IPS-15b (cell line): ENCODE results near the gene SLC25A23.

Experiments used
- H3K27me3 ChIP-seq: one replicate; pipeline ENCODE4 v1.6.1; 2013; ENCODE audit warnings: low read length; ENCODE audit not compliant: control insufficient read depth, insufficient read depth
- H3K36me3 ChIP-seq: one replicate; pipeline ENCODE4 v1.6.1; 2013; ENCODE audit warnings: low read length; ENCODE audit not compliant: control insufficient read depth, insufficient read depth
- H3K4me1 ChIP-seq: one replicate; pipeline ENCODE4 v1.6.1; 2013; ENCODE audit warnings: mild to moderate bottlenecking, low read length; ENCODE audit not compliant: control insufficient read depth, insufficient read depth
- H3K4me3 ChIP-seq: one replicate; pipeline ENCODE4 v1.5.1; 2013; ENCODE audit warnings: low read depth, low read length
- H3K9ac ChIP-seq: one replicate; pipeline ENCODE4 v1.6.1; 2013; ENCODE audit warnings: low read depth, mild to moderate bottlenecking, low read length
- H3K9me3 ChIP-seq: one replicate; pipeline ENCODE4 v1.6.1; 2013; ENCODE audit warnings: mild to moderate bottlenecking, low read length; ENCODE audit not compliant: control insufficient read depth, insufficient read depth

SLC25A23 gene

GRCh38 chr19:6476896-6477431 is 17.4 kb upstream of the SLC25A23 start:
- Histone ChIP-seq H3K4me3 (peak overlapping the region; percentile 77), H3K9me3 (no peaks in the 10 kb centered on the region), H3K27me3 (peaks cover 11% of the 10 kb centered on the region), H3K36me3 (no peaks in the 10 kb centered on the region), H3K4me1 (peaks cover 3% of the 10 kb centered on the region), H3K9ac (no peak overlapping the region)

- no peak overlapping the region for H3K9ac ChIP-seq
- peaks cover 3% of the 10 kb centered on the region for H3K4me1 ChIP-seq
- H3K27me3 ChIP-seq = peaks cover 11% of the 10 kb centered on the region
- no peaks in the 10 kb centered on the region for H3K36me3 ChIP-seq
- H3K4me3 ChIP-seq = peak overlapping the region; percentile 81
- H3K9me3 ChIP-seq = no peaks in the 10 kb centered on the region
Measured at GRCh38 chr19:6476155-6476895, 16.7 kb upstream of the SLC25A23 start.

- H3K4me1 ChIP-seq = peaks cover 3% of the 10 kb centered on the region
- H3K36me3 ChIP-seq = no peaks in the 10 kb centered on the region
- H3K9ac ChIP-seq = peak overlapping the region; percentile 26
- H3K4me3 ChIP-seq = peak overlapping the region; percentile 81
- H3K27me3 ChIP-seq = peaks cover 11% of the 10 kb centered on the region
- H3K9me3 ChIP-seq = no peaks in the 10 kb centered on the region
Measured at GRCh38 chr19:6475321-6476108, 15.9 kb upstream of the SLC25A23 start.

- H3K27me3 ChIP-seq = peaks cover 11% of the 10 kb centered on the region
- no peak overlapping the region for H3K4me3 ChIP-seq
- no peaks in the 10 kb centered on the region for H3K9me3 ChIP-seq
- no peak overlapping the region for H3K9ac ChIP-seq
- no peaks in the 10 kb centered on the region for H3K4me1 ChIP-seq
- no peaks in the 10 kb centered on the region for H3K36me3 ChIP-seq
Measured at GRCh38 chr19:6473647-6474046, 14.1 kb upstream of the SLC25A23 start.

- H3K4me3 ChIP-seq = no peak overlapping the region
- H3K9me3 ChIP-seq = no peaks in the 10 kb centered on the region
- H3K9ac ChIP-seq = no peak overlapping the region
- no peaks in the 10 kb centered on the region for H3K4me1 ChIP-seq
- peaks cover 11% of the 10 kb centered on the region for H3K27me3 ChIP-seq
- no peaks in the 10 kb centered on the region for H3K36me3 ChIP-seq
Measured at GRCh38 chr19:6472713-6473112, 13.1 kb upstream of the SLC25A23 start.

- no peak overlapping the region for H3K9ac ChIP-seq
- peaks cover 11% of the 10 kb centered on the region for H3K27me3 ChIP-seq
- no peaks in the 10 kb centered on the region for H3K4me1 ChIP-seq
- peaks cover 6% of the 10 kb centered on the region for H3K36me3 ChIP-seq
- no peak overlapping the region for H3K4me3 ChIP-seq
- no peaks in the 10 kb centered on the region for H3K9me3 ChIP-seq
Measured at GRCh38 chr19:6471076-6471475, 11.5 kb upstream of the SLC25A23 start.

GRCh38 chr19:6470173-6470572 is 10.6 kb upstream of the SLC25A23 start:
- H3K36me3 ChIP-seq = peaks cover 6% of the 10 kb centered on the region
- H3K4me3 ChIP-seq = no peak overlapping the region
- no peak overlapping the region for H3K9ac ChIP-seq
- H3K27me3 ChIP-seq = peaks cover 8% of the 10 kb centered on the region
- H3K9me3 ChIP-seq = no peaks in the 10 kb centered on the region
- H3K4me1 ChIP-seq = peaks cover 4% of the 10 kb centered on the region

GRCh38 chr19:6467384-6467783 is 7.8 kb upstream of the SLC25A23 start:
- peaks cover 6% of the 10 kb centered on the region for H3K36me3 ChIP-seq
- peaks cover 4% of the 10 kb centered on the region for H3K4me1 ChIP-seq
- no peaks in the 10 kb centered on the region for H3K9me3 ChIP-seq
- no peak overlapping the region for H3K9ac ChIP-seq
- H3K27me3 ChIP-seq = peaks cover 2% of the 10 kb centered on the region
- no peak overlapping the region for H3K4me3 ChIP-seq

GRCh38 chr19:6466526-6467248 is 7.1 kb upstream of the SLC25A23 start:
- no peaks in the 10 kb centered on the region for H3K9me3 ChIP-seq

GRCh38 chr19:6465663-6466062 is 6.1 kb upstream of the SLC25A23 start:
- Histone ChIP-seq H3K9ac (no peak overlapping the region), H3K4me1 (peaks cover 4% of the 10 kb centered on the region), H3K36me3 (peaks cover 6% of the 10 kb centered on the region), H3K27me3 (peaks cover 6% of the 10 kb centered on the region), H3K9me3 (no peaks in the 10 kb centered on the region), H3K4me3 (no peak overlapping the region)

More at GRCh38 chr19:6466526-6467248, 7.1 kb upstream of the SLC25A23 start:
- no peak overlapping the region for H3K4me3 ChIP-seq
- H3K9ac ChIP-seq = no peak overlapping the region
- H3K27me3 ChIP-seq = peaks cover 6% of the 10 kb centered on the region
- peaks cover 4% of the 10 kb centered on the region for H3K4me1 ChIP-seq
- H3K36me3 ChIP-seq = peaks cover 6% of the 10 kb centered on the region

- H3K4me3 ChIP-seq = peak overlapping the region; percentile 72
- peaks cover 6% of the 10 kb centered on the region for H3K27me3 ChIP-seq
- peaks cover 6% of the 10 kb centered on the region for H3K36me3 ChIP-seq
- peaks cover 4% of the 10 kb centered on the region for H3K4me1 ChIP-seq
- H3K9ac ChIP-seq = peak overlapping the region; percentile 70
- no peaks in the 10 kb centered on the region for H3K9me3 ChIP-seq
Measured at GRCh38 chr19:6465006-6465405, 5.4 kb upstream of the SLC25A23 start.
